Upper lobe of right lung (tissue), 1 donor: ENCODE results near the gene PPFIA1. TPM values are rescaled to one million over a fixed set of nuclear protein-coding genes. Genes with fewer than 3 reads are reported as not detected.
A peak's percentile ranks its signal among the peaks of the same experiment; 100 is the strongest.

Experiments
- ATAC-seq: fragments of 200-7000 bp; cut with Tn5 transposase; one replicate; pipeline ENCODE4 v1.9.1; 2020; ENCODE audit warnings: mild to moderate bottlenecking, moderate library complexity
- DNase-seq: peaks from one replicate; pipeline ENCODE4 v3.0.0-alpha.2; 2020
- H3K27ac ChIP-seq: fragments of 200-600 bp; one replicate; pipeline ENCODE4 v1.8.0; 2022
- H3K27me3 ChIP-seq: fragments of 200-600 bp; one replicate; pipeline ENCODE4 v1.8.0; 2022; ENCODE audit warnings: mild to moderate bottlenecking
- H3K36me3 ChIP-seq: fragments of 200-600 bp; one replicate; pipeline ENCODE4 v1.8.0; 2022
- H3K4me1 ChIP-seq: fragments of 200-600 bp; one replicate; pipeline ENCODE4 v1.8.0; 2022
- H3K4me3 ChIP-seq: fragments of 200-600 bp; one replicate; pipeline ENCODE4 v1.8.0; 2022; ENCODE audit warnings: mild to moderate bottlenecking
- H3K9me3 ChIP-seq: fragments of 200-600 bp; one replicate; pipeline ENCODE4 v1.8.0; 2022
- intact Hi-C: fragments of 100-400 bp; cut with DNase I; formaldehyde crosslinking; loops from one replicate; pipeline ENCODE4 v1.11.0; 2022
- long read RNA-seq: library from polyadenylated mRNA; unstranded; transcript quantifications from one replicate; pipeline ENCODE4 v2.0.0, GENCODE V29; 2021
- total RNA-seq: library from RNA; stranded (reverse); fragmentation: NEBNext Ultra II Directional; extraction: Animal tissue kit (Norgen Biotek cat#: 25700); gene quantifications from one replicate; pipeline ENCODE4 v1.2.1, GENCODE V29; 2021
- TF ChIP-seq, protein P1 (sequence below): fragments of 200-600 bp; IDR thresholded peaks from one replicate; pipeline ENCODE4 v1.8.0; 2022; ENCODE audit warnings: antibody characterized with exemption
- donor health status: DM: no; HTN: yes; CAD: no; lungs with severe emphysema.

The PPFIA1 gene
- total RNA-seq = 73.3 TPM
- long read RNA-seq, full-length matches to known transcripts = 21 of 67 reads
- long read RNA-seq, partial matches to known transcripts = 22 of 67 reads
- long read RNA-seq, other reads (novel, unspliced or antisense) = 24 of 67 reads

DNA sequence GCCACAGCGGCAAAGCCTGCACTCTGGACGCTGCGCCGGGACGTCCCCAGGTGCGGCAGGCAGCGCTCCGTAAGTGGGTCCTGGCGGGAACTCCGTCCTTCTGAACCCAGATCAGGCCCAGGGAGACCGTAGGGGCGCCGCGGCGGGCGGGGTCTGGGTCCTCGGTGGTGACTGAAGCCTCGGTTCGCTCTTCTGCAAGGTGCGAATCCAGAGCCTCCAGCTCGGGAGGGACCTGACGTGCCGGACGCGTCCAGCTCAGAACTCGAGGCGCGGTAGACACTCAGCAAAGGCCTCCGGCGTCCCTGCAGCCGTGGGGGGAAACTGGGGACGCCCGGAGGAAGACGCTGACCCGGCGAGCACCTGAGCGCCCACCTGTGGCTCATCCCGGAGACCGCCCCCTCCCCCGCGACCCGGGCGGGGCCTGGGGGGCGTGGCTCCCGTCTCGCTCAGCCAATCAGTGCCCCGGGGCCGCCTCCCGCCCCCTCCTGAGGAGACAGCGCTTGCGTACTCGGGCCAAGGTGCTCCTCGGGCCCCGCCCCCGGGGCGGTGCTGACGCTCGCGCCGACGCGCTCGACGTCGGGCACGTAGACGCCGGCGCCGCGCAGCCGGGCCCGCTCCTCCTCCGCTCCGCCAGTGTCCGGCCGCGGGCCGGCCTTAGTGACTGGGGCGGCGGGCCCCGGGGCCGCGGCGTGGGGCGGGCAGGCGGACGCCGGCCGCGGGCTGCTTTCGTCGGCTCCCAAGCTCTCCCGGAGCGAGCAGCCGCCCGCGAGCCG, at the start of gene PPFIA1:
TSS of gene PPFIA1 (plus strand) at position 587 of the 773 bp plus-strand sequence. CDS start 1,483 bp downstream, outside the sequence.
- DNase-seq (peak; percentile 98), ATAC-seq (peak; percentile 98)
- H3K27ac ChIP-seq = peak within 1 kb of the TSS; percentile 86
- TF ChIP-seq, protein P1, sequence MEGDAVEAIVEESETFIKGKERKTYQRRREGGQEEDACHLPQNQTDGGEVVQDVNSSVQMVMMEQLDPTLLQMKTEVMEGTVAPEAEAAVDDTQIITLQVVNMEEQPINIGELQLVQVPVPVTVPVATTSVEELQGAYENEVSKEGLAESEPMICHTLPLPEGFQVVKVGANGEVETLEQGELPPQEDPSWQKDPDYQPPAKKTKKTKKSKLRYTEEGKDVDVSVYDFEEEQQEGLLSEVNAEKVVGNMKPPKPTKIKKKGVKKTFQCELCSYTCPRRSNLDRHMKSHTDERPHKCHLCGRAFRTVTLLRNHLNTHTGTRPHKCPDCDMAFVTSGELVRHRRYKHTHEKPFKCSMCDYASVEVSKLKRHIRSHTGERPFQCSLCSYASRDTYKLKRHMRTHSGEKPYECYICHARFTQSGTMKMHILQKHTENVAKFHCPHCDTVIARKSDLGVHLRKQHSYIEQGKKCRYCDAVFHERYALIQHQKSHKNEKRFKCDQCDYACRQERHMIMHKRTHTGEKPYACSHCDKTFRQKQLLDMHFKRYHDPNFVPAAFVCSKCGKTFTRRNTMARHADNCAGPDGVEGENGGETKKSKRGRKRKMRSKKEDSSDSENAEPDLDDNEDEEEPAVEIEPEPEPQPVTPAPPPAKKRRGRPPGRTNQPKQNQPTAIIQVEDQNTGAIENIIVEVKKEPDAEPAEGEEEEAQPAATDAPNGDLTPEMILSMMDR = no peak
- peaks cover 32% of the 10 kb centered on the region for H3K36me3 ChIP-seq
- H3K9me3 ChIP-seq = no peaks in the 10 kb centered on the region
- peak within 1 kb of the TSS; percentile 93 for H3K4me3 ChIP-seq
- intact Hi-C loops = no loop called here
- H3K27me3 ChIP-seq = no peaks in the 10 kb centered on the region
- peaks cover 28% of the 10 kb centered on the region for H3K4me1 ChIP-seq

DNA sequence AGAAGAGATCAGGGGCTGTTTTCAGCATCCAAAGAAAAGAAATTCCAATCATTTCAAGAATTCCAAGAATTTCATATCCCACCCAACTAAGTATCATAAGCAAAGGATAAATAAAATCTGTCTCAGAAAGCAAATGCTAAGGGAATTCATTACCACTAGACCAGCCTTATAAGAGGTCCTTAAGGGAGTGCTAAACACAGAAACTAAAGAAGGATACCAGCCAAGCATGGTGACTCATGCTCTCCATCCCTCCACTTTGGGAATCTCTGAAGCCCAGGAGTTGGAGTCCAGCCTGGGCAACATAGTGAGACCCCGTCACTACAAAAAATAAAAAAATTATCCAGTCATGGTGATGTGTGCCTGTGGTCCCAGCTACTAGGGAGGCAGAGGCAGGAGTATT, 49.6 kb upstream of the PPFIA1 start:
- no peaks in the 10 kb centered on the region for H3K36me3 ChIP-seq
- no peaks in the 10 kb centered on the region for H3K4me1 ChIP-seq
- intact Hi-C loops = no loop called here
- no peak overlapping the region for H3K27ac ChIP-seq
- H3K27me3 ChIP-seq = no peaks in the 10 kb centered on the region
- TF ChIP-seq, protein P1 = no peak
- no peak overlapping the region for H3K4me3 ChIP-seq
- H3K9me3 ChIP-seq = no peaks in the 10 kb centered on the region
- ATAC-seq (no peak), DNase-seq (no peak)

DNA sequence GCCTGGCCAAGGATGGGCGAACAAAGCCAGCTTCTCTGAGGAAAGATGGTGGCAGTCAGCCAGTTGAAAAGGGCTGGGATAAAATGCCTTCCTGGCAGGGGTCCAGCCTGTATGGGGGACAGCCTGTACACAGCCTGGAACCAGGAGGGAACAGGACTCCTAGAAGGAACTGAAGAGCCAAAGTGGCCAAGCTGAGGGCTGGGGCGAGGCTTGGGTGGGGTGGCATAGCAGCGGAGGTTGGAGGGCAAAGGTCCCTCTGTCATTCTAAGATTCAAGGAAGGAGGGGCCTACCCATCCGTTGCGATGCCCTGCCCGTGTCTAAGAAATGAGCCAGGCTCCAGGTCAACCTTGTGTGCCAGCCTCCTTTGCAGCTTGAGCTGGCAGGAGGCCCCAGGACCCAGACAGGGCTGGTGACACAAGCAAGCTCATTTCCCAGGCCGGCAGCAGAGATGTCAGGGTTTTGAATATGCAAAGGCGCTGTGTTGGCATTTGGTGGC, 44.8 kb upstream of the PPFIA1 start:
- no peak overlapping the region for H3K27ac ChIP-seq
- H3K27me3 ChIP-seq = no peaks in the 10 kb centered on the region
- H3K4me3 ChIP-seq = no peak overlapping the region
- no peak for DNase-seq
- no peaks in the 10 kb centered on the region for H3K4me1 ChIP-seq
- no peaks in the 10 kb centered on the region for H3K36me3 ChIP-seq
- H3K9me3 ChIP-seq = no peaks in the 10 kb centered on the region
- intact Hi-C loops = no loop called here
- TF ChIP-seq, protein P1 = no peak
- peak; percentile 46 for ATAC-seq

DNA sequence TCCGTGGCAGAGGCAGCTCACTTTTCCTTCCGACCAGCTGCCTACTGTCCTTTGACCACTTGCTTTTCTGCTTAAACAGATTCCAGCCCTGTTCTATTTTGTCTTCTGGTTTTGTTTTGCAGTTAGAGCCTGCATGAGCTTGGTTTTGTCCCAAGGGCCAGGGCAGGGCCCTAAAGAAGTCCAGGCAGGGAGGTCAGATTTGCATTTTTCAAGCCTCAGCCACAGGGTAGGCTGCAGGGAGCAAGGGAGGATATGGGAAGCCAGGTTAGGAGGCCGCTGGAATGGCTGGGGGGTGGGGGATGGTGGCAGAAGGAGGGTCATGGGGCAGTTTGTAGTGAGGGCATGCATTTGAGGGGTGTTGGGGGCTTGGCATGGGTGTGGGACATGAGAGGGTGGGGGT, 44.3 kb upstream of the PPFIA1 start:
- ATAC-seq (no peak), DNase-seq (no peak)
- TF ChIP-seq, protein P1 = no peak
- H3K4me3 ChIP-seq = no peak overlapping the region
- intact Hi-C loops = no loop called here
- no peaks in the 10 kb centered on the region for H3K4me1 ChIP-seq
- H3K9me3 ChIP-seq = no peaks in the 10 kb centered on the region
- H3K27ac ChIP-seq = no peak overlapping the region
- H3K27me3 ChIP-seq = no peaks in the 10 kb centered on the region
- H3K36me3 ChIP-seq = no peaks in the 10 kb centered on the region

DNA sequence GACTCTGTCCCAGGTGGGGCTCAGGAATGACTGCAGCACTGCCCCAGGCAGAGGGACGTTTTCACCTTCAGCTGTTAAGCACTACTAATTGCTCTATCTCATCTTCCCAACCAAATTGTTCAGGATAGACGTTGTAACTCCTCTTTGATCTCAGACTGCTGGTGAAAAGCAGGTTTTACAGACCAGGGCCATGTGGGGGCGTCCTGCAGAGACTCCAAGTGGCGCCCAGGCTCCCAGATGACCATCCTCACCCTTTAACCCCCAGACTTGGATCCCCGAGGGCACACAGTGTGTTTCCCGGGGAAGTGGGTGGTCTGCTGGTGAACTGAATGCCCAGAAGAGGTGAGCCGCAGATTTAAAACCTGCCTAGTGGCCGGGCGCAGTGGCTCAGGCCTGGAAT, 43.5 kb upstream of the PPFIA1 start:
- intact Hi-C loops = no loop called here
- peak; percentile 44 for ATAC-seq

More for the DNA sequence above, 43.5 kb upstream of the PPFIA1 start:
- DNase-seq = no peak
- TF ChIP-seq, protein P1 = peak; percentile 13
- H3K27ac ChIP-seq = no peak overlapping the region
- no peaks in the 10 kb centered on the region for H3K27me3 ChIP-seq
- no peaks in the 10 kb centered on the region for H3K9me3 ChIP-seq
- H3K36me3 ChIP-seq = no peaks in the 10 kb centered on the region
- no peak overlapping the region for H3K4me3 ChIP-seq
- no peaks in the 10 kb centered on the region for H3K4me1 ChIP-seq
